Prostate gland (tissue), 2 donors: Measurements from ENCODE around the gene USP13. TPM values are rescaled to one million over a fixed set of nuclear protein-coding genes. Genes with fewer than 3 reads are reported as not detected.

Experiments
- DNase-seq: peaks from one replicate; pipeline ENCODE4 v3.0.0-alpha.2; 2019; ENCODE audit warnings: low spot score
- H3K27ac ChIP-seq, 2 donors: fragments of 200-600 bp; sonication (generic); 2 replicates each; pipeline ENCODE4 v1.5.1; 2017 to 2019
- H3K27me3 ChIP-seq: fragments of 200-600 bp; sonication (generic); replicated peaks from 2 replicates; pipeline ENCODE4 v1.5.1; 2019; ENCODE audit not compliant: insufficient read depth
- H3K36me3 ChIP-seq, 2 donors: fragments of 200-600 bp; sonication (generic); 1 replicate in 1 of 2; 2 replicates in 1 of 2; pipeline versions ENCODE4 v1.5.1 to v1.8.1; 2017 to 2019
- H3K4me1 ChIP-seq: fragments of 200-600 bp; sonication (generic); replicated peaks from 2 replicates; pipeline ENCODE4 v1.5.1; 2019
- H3K4me3 ChIP-seq, 2 donors: fragments of 200-600 bp; sonication (generic); 2 replicates each; pipeline ENCODE4 v1.5.1; 2017 to 2019
- H3K9me3 ChIP-seq: fragments of 200-600 bp; sonication (generic); 2 replicates; pipeline ENCODE4 v1.5.1; 2017
- POLR2A ChIP-seq: fragments of 450-650 bp; IDR thresholded peaks from one replicate; pipeline ENCODE4 v1.6.1; 2016; ENCODE audit warnings: antibody characterized with exemption, mild to moderate bottlenecking
- POLR2AphosphoS5 ChIP-seq: sonication (generic); formaldehyde crosslinking; IDR thresholded peaks from one replicate; pipeline ENCODE4 v1.6.1; 2017; ENCODE audit warnings: antibody characterized with exemption
- WGBS: methylation state at CpG from one replicate; pipeline ENCODE4 v1.1.5; 2018; 5-methylcytosine and 5-hydroxymethylcytosine counted together
- intact Hi-C: fragments of 100-400 bp; cut with DNase I; formaldehyde crosslinking; loops from one replicate; pipeline ENCODE4 v1.14.2; 2022
- total RNA-seq, 2 donors: library from RNA; depleted of rRNA; stranded (reverse); fragments of >200 nt; gene quantifications; one replicate each; pipeline ENCODE4 v1.1.0, GENCODE V29; 2016
- TF ChIP-seq, protein P1 (sequence below), 4 experiments: fragments of 200-600 bp in 2 of 4; fragments of 450-650 bp in 2 of 4; sonication (generic) in 2 of 4; IDR thresholded peaks; 1 replicate in 3 of 4; 2 replicates in 1 of 4; pipeline ENCODE4 v1.5.1; 2016 to 2019; ENCODE audit warnings: antibody characterized with exemption in 4 of 4, mild to moderate bottlenecking in 2 of 4, moderate library complexity in 2 of 4

Gene USP13
- total RNA-seq, 2 donors from 2014 or later, result 11.7 to 52.6 TPM

DNA sequence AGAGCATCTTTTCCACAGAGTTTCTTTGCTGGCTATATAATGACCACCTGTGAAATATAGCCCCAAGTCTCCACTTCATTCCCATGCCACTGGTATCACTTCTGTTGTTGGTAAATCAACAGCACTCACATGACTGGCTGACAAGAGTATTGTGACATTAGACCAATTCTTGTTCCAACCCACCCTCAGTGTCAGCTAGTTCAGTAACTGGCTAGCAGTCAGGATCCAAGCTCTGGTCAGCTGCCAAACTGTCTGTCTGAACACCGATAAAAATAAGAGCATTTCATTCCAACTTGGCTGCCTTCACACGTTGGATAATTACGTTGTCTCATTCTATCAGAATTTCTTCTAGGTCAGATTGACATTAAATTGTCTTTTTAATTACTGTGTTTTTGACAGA lies 166.5 kb downstream of the USP13 start:
- WGBS, result 43% methylated on average over 3 of the region's 3 CpGs
- intact Hi-C loops, result loop anchor here (10.0 kb wide), 1 partner anchor 775 kb away; no protein-coding TSS in a partner anchor
- Histone ChIP-seq H3K27ac (no peak overlapping the region), H3K36me3 (no peaks in the 10 kb centered on the region), H3K4me1 (no peaks in the 10 kb centered on the region), H3K4me3 (no peak overlapping the region), H3K27me3 (no peaks in the 10 kb centered on the region), H3K9me3 (no peaks in the 10 kb centered on the region)
- TF ChIP-seq POLR2AphosphoS5 (no peak), POLR2A (no peak)
- TF ChIP-seq, protein P1, sequence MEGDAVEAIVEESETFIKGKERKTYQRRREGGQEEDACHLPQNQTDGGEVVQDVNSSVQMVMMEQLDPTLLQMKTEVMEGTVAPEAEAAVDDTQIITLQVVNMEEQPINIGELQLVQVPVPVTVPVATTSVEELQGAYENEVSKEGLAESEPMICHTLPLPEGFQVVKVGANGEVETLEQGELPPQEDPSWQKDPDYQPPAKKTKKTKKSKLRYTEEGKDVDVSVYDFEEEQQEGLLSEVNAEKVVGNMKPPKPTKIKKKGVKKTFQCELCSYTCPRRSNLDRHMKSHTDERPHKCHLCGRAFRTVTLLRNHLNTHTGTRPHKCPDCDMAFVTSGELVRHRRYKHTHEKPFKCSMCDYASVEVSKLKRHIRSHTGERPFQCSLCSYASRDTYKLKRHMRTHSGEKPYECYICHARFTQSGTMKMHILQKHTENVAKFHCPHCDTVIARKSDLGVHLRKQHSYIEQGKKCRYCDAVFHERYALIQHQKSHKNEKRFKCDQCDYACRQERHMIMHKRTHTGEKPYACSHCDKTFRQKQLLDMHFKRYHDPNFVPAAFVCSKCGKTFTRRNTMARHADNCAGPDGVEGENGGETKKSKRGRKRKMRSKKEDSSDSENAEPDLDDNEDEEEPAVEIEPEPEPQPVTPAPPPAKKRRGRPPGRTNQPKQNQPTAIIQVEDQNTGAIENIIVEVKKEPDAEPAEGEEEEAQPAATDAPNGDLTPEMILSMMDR (IDR thresholded peaks at IDR 0.05), result no peak
- DNase-seq, result no peak

GRCh38 chr3:179822296-179822695 lies 169.5 kb downstream of the USP13 start:
- no peak overlapping the region for H3K4me3 ChIP-seq
- WGBS, result 91% methylated on average over 3 of the region's 3 CpGs
- no peaks in the 10 kb centered on the region for H3K27me3 ChIP-seq
- no peaks in the 10 kb centered on the region for H3K36me3 ChIP-seq
- H3K4me1 ChIP-seq, result no peaks in the 10 kb centered on the region
- no peak overlapping the region for H3K27ac ChIP-seq
- intact Hi-C loops, result no loop called here
- no peak for DNase-seq
- TF ChIP-seq POLR2A (no peak), POLR2AphosphoS5 (no peak)
- TF ChIP-seq, protein P1 (IDR thresholded peaks at IDR 0.05), result no peak
- no peaks in the 10 kb centered on the region for H3K9me3 ChIP-seq

DNA sequence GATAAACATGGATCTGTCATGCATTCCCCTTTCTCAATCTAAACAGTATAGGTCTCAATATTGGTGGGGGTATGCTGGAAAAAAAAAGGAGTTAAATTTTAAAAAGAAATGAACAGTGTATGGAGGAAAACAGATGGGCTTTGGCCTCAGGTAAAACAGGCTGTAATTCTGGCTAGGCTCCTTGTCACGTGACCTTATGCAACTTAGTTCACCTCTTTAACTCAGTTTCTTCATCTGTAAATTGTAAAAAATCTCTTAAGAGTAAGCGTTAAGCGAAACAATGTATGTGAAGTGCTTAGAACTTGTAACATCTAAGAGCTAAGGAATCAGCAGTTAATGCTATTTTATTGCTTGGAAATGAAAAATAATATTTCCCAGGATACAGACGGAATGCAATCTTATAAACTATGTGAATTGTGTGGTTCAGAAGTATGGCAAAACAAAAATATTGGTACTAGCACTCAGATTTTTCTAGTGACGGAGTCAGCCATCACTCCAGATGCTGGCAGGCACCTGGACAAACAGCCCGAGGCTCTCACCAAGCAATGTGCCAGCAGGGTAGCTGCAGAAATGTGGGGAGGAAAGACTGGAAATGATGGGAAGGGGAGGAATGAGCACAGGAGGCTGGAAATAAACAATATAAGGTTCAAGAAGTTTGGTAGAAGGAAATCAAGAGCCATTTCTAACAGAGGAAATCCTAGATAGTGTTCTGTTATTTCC lies 172.8 kb downstream of the USP13 start:
- no peaks in the 10 kb centered on the region for H3K9me3 ChIP-seq
- DNase-seq, result no peak
- intact Hi-C loops, result no loop called here
- H3K36me3 ChIP-seq, result no peaks in the 10 kb centered on the region
- 54% methylated on average over 6 of the region's 6 CpGs for WGBS
- no peak overlapping the region for H3K4me3 ChIP-seq
- no peak overlapping the region for H3K27ac ChIP-seq
- no peaks in the 10 kb centered on the region for H3K27me3 ChIP-seq
- H3K4me1 ChIP-seq, result no peaks in the 10 kb centered on the region
- TF ChIP-seq POLR2AphosphoS5, result no peak

- TF ChIP-seq POLR2A (no peak), POLR2AphosphoS5 (no peak)
- TF ChIP-seq, protein P1 (IDR thresholded peaks at IDR 0.05), result no peak
- Histone ChIP-seq H3K27ac (no peak overlapping the region), H3K27me3 (no peaks in the 10 kb centered on the region), H3K4me3 (no peak overlapping the region), H3K4me1 (no peaks in the 10 kb centered on the region), H3K36me3 (no peaks in the 10 kb centered on the region), H3K9me3 (no peaks in the 10 kb centered on the region)
- 0% methylated on average over 1 of the region's 1 CpG for WGBS
- intact Hi-C loops, result no loop called here
- no peak for DNase-seq
Observed at GRCh38 chr3:179826247-179826637, 173.4 kb downstream of the USP13 start.

GRCh38 chr3:179828738-179829137 lies 175.9 kb downstream of the USP13 start:
- Histone ChIP-seq H3K36me3 (no peaks in the 10 kb centered on the region), H3K27me3 (no peaks in the 10 kb centered on the region), H3K9me3 (no peaks in the 10 kb centered on the region), H3K4me3 (no peak overlapping the region), H3K4me1 (no peaks in the 10 kb centered on the region), H3K27ac (no peak overlapping the region)
- no peak for TF ChIP-seq POLR2AphosphoS5
- 89% methylated on average over 2 of the region's 2 CpGs for WGBS
- no peak for DNase-seq
- intact Hi-C loops, result no loop called here

GRCh38 chr3:179829401-179829800 lies 176.6 kb downstream of the USP13 start:
- intact Hi-C loops, result no loop called here
- no peak for TF ChIP-seq POLR2AphosphoS5
- TF ChIP-seq, protein P1 (IDR thresholded peaks at IDR 0.05), result no peak
- no peak for TF ChIP-seq POLR2A
- 38% methylated on average over 5 of the region's 5 CpGs for WGBS

More at GRCh38 chr3:179829401-179829800, 176.6 kb downstream of the USP13 start:
- DNase-seq, result no peak
- Histone ChIP-seq H3K4me3 (no peak overlapping the region), H3K9me3 (no peaks in the 10 kb centered on the region), H3K27me3 (no peaks in the 10 kb centered on the region), H3K4me1 (no peaks in the 10 kb centered on the region), H3K36me3 (no peaks in the 10 kb centered on the region), H3K27ac (no peak overlapping the region)
